Islet precursor cell (in vitro differentiated cells): Measurements from ENCODE around the gene HOMER1.

Experiments used
- DNase-seq: peaks from one replicate; pipeline ENCODE4 v3.0.0-alpha.2; 2018

HOMER1 gene

GRCh38 chr5:79487251-79487650 lies 26.7 kb downstream of the HOMER1 start:
- DNase-seq = no peak

GRCh38 chr5:79486116-79486515 lies 27.8 kb downstream of the HOMER1 start:
- no peak for DNase-seq

- no peak for DNase-seq
Measured at GRCh38 chr5:79484731-79485130, 29.2 kb downstream of the HOMER1 start.

GRCh38 chr5:79481574-79481973 lies 32.4 kb downstream of the HOMER1 start:
- no peak for DNase-seq

- DNase-seq = no peak
Measured at GRCh38 chr5:79480991-79481390, 32.9 kb downstream of the HOMER1 start.

- DNase-seq = no peak
Measured at GRCh38 chr5:79475152-79475466, 38.8 kb downstream of the HOMER1 start.

- no peak for DNase-seq
Measured at GRCh38 chr5:79474367-79475151, 39.4 kb downstream of the HOMER1 start.

- DNase-seq = no peak
Measured at GRCh38 chr5:79471556-79471955, 42.4 kb downstream of the HOMER1 start.

- no peak for DNase-seq
Measured at GRCh38 chr5:79464695-79465332, 49.1 kb downstream of the HOMER1 start.

- no peak for DNase-seq
Measured at GRCh38 chr5:79464278-79464677, 49.7 kb downstream of the HOMER1 start.

GRCh38 chr5:79459626-79460025 lies 54.3 kb downstream of the HOMER1 start:
- DNase-seq = no peak

GRCh38 chr5:79456890-79457583 lies 56.9 kb downstream of the HOMER1 start:
- DNase-seq = no peak

- DNase-seq = no peak
Measured at GRCh38 chr5:79456400-79456799, 57.5 kb downstream of the HOMER1 start.

GRCh38 chr5:79454043-79454442 lies 59.9 kb downstream of the HOMER1 start:
- DNase-seq = no peak

- no peak for DNase-seq
Measured at GRCh38 chr5:79448336-79448735, 65.6 kb downstream of the HOMER1 start.

GRCh38 chr5:79436821-79437220 lies 77.1 kb downstream of the HOMER1 start:
- DNase-seq = no peak

- DNase-seq = no peak
Measured at GRCh38 chr5:79436224-79436623, 77.7 kb downstream of the HOMER1 start.

- DNase-seq = no peak
Measured at GRCh38 chr5:79430196-79430595, 83.7 kb downstream of the HOMER1 start.

- DNase-seq = no peak
Measured at GRCh38 chr5:79423296-79423695, 90.6 kb downstream of the HOMER1 start.

GRCh38 chr5:79420248-79420647 lies 93.7 kb downstream of the HOMER1 start:
- no peak for DNase-seq

GRCh38 chr5:79418276-79418675 lies 95.7 kb downstream of the HOMER1 start:
- DNase-seq = no peak

GRCh38 chr5:79417495-79417894 lies 96.4 kb downstream of the HOMER1 start:
- DNase-seq = no peak

- DNase-seq = no peak
Measured at GRCh38 chr5:79416499-79416898, 97.4 kb downstream of the HOMER1 start.

- DNase-seq = no peak
Measured at GRCh38 chr5:79413112-79413511, 100.8 kb downstream of the HOMER1 start.
